ENCODE measurements around the gene SH2D3C.

SH2D3C gene

GRCh38 chr9:127714020-127714750 lies 64.3 kb downstream of the SH2D3C start:
- H3K27ac ChIP-seq (ENCODE audit: low read depth, low read length) = no peak overlapping the region
- no peak overlapping the region for H3K9ac ChIP-seq (ENCODE audit: low read length)
- H3K79me1 ChIP-seq (ENCODE audit: low read length) = no peaks in the 10 kb centered on the region
- no peak for DNase-seq
- H3K36me3 ChIP-seq (ENCODE audit: control insufficient read depth, insufficient read depth, low read length) = no peaks in the 10 kb centered on the region
- no peaks in the 10 kb centered on the region for H3K4me1 ChIP-seq (ENCODE audit: control insufficient read depth, low read depth, low read length)
- no peak overlapping the region for H4K8ac ChIP-seq (ENCODE audit: low read depth, low read length)
- H3K79me2 ChIP-seq (ENCODE audit: control insufficient read depth, insufficient read depth, low read length) = no peaks in the 10 kb centered on the region
- H2BK5ac ChIP-seq (ENCODE audit: low read length) = no peak overlapping the region
- H2BK15ac ChIP-seq (replicated peaks; ENCODE audit: low read depth) = no peak overlapping the region
- H4K5ac ChIP-seq (ENCODE audit: low read length) = no peak overlapping the region
- H3K4ac ChIP-seq (ENCODE audit: low read depth, low read length) = no peak overlapping the region
- no peak overlapping the region for H3K23ac ChIP-seq (ENCODE audit: low read length)
- H3K56ac ChIP-seq (ENCODE audit: low read length) = no peak overlapping the region
- no peak overlapping the region for H3K18ac ChIP-seq (ENCODE audit: low read length)
- H2AK5ac ChIP-seq (ENCODE audit: low read length) = no peak overlapping the region
- WGBS (ENCODE audit: extremely low coverage, insufficient coverage, low lambda C conversion rate) = no CpG with 5 or more reads among the region's 19 CpGs
- no peak overlapping the region for H2BK120ac ChIP-seq (ENCODE audit: low read depth, low read length)
- no peaks in the 10 kb centered on the region for H3K27me3 ChIP-seq (ENCODE audit: insufficient read depth, low read length, poor library complexity)
- no peak overlapping the region for H3K4me2 ChIP-seq (ENCODE audit: low read length)
- H3K4me3 ChIP-seq (ENCODE audit: low read length) = no peak overlapping the region

- H4K5ac ChIP-seq (ENCODE audit: low read length) = no peak overlapping the region
- H3K18ac ChIP-seq (ENCODE audit: low read length) = no peak overlapping the region
- WGBS (ENCODE audit: extremely low coverage, insufficient coverage, low lambda C conversion rate) = no CpG with 5 or more reads among the region's 10 CpGs
- H3K27me3 ChIP-seq (ENCODE audit: insufficient read depth, low read length, poor library complexity) = no peaks in the 10 kb centered on the region
- no peak overlapping the region for H3K56ac ChIP-seq (ENCODE audit: low read length)
- H2BK120ac ChIP-seq (ENCODE audit: low read depth, low read length) = no peak overlapping the region
- no peaks in the 10 kb centered on the region for H3K79me2 ChIP-seq (ENCODE audit: control insufficient read depth, insufficient read depth, low read length)
- no peak for DNase-seq
- H2BK15ac ChIP-seq (replicated peaks; ENCODE audit: low read depth) = no peak overlapping the region
- no peak overlapping the region for H3K9ac ChIP-seq (ENCODE audit: low read length)
- H4K8ac ChIP-seq (ENCODE audit: low read depth, low read length) = no peak overlapping the region
- no peak overlapping the region for H3K4me2 ChIP-seq (ENCODE audit: low read length)
- H3K4me3 ChIP-seq (ENCODE audit: low read length) = no peak overlapping the region
- no peak overlapping the region for H3K23ac ChIP-seq (ENCODE audit: low read length)
- H3K4me1 ChIP-seq (ENCODE audit: control insufficient read depth, low read depth, low read length) = no peaks in the 10 kb centered on the region
- no peaks in the 10 kb centered on the region for H3K79me1 ChIP-seq (ENCODE audit: low read length)
- H3K27ac ChIP-seq (ENCODE audit: low read depth, low read length) = no peak overlapping the region
- H2AK5ac ChIP-seq (ENCODE audit: low read length) = no peak overlapping the region
- no peak overlapping the region for H2BK5ac ChIP-seq (ENCODE audit: low read length)
- H3K36me3 ChIP-seq (ENCODE audit: control insufficient read depth, insufficient read depth, low read length) = no peaks in the 10 kb centered on the region
- H3K4ac ChIP-seq (ENCODE audit: low read depth, low read length) = no peak overlapping the region
Measured at GRCh38 chr9:127712867-127713266, 65.6 kb downstream of the SH2D3C start.

GRCh38 chr9:127712371-127712770 lies 66.1 kb downstream of the SH2D3C start:
- Histone ChIP-seq H3K79me2 (ENCODE audit: control insufficient read depth, insufficient read depth, low read length) (no peaks in the 10 kb centered on the region), H3K79me1 (ENCODE audit: low read length) (no peaks in the 10 kb centered on the region), H4K8ac (ENCODE audit: low read depth, low read length) (no peak overlapping the region), H3K27ac (ENCODE audit: low read depth, low read length) (no peak overlapping the region), H3K4me1 (ENCODE audit: control insufficient read depth, low read depth, low read length) (no peaks in the 10 kb centered on the region), H3K56ac (ENCODE audit: low read length) (no peak overlapping the region), H3K4me2 (ENCODE audit: low read length) (no peak overlapping the region), H3K18ac (ENCODE audit: low read length) (no peak overlapping the region), H2BK5ac (ENCODE audit: low read length) (no peak overlapping the region), H3K4me3 (ENCODE audit: low read length) (no peak overlapping the region), H2BK120ac (ENCODE audit: low read depth, low read length) (no peak overlapping the region), H3K36me3 (ENCODE audit: control insufficient read depth, insufficient read depth, low read length) (no peaks in the 10 kb centered on the region), H4K5ac (ENCODE audit: low read length) (no peak overlapping the region), H2BK15ac (replicated peaks; ENCODE audit: low read depth) (no peak overlapping the region), H3K4ac (ENCODE audit: low read depth, low read length) (no peak overlapping the region), H3K27me3 (ENCODE audit: insufficient read depth, low read length, poor library complexity) (no peaks in the 10 kb centered on the region), H2AK5ac (ENCODE audit: low read length) (no peak overlapping the region), H3K9ac (ENCODE audit: low read length) (no peak overlapping the region), H3K23ac (ENCODE audit: low read length) (no peak overlapping the region)
- no CpG with 5 or more reads among the region's 11 CpGs for WGBS (ENCODE audit: extremely low coverage, insufficient coverage, low lambda C conversion rate)
- no peak for DNase-seq

DNA sequence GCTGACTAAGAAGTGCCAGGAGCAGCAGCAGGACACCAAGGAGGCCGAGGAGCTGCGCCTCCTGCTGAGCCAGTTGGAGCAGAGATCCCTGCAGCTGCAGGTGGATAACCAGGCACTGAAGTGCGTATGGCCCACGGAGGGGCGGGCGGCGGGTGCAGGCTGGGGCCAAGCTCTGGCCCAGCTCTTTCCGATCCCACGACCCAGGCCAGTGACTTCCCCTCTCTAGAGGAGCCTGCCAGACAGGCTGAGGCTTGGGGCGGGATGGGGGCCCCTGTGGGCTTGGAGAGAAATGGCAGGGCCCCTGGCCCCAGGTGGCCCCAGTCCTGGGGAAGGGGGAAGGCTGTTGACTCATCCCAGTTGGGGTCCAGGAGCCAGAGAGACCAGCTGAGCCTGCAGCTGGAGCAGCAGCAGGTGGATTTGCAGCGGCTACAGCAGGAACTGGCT lies 66.6 kb downstream of the SH2D3C start:
- Histone ChIP-seq H3K4me3 (ENCODE audit: low read length) (no peak overlapping the region), H2AK5ac (ENCODE audit: low read length) (no peak overlapping the region), H3K79me2 (ENCODE audit: control insufficient read depth, insufficient read depth, low read length) (no peaks in the 10 kb centered on the region), H3K18ac (ENCODE audit: low read length) (no peak overlapping the region), H3K4me2 (ENCODE audit: low read length) (no peak overlapping the region), H3K4ac (ENCODE audit: low read depth, low read length) (no peak overlapping the region), H2BK120ac (ENCODE audit: low read depth, low read length) (no peak overlapping the region), H3K27ac (ENCODE audit: low read depth, low read length) (no peak overlapping the region), H3K4me1 (ENCODE audit: control insufficient read depth, low read depth, low read length) (no peaks in the 10 kb centered on the region), H4K5ac (ENCODE audit: low read length) (no peak overlapping the region), H3K9ac (ENCODE audit: low read length) (no peak overlapping the region), H3K23ac (ENCODE audit: low read length) (no peak overlapping the region), H4K8ac (ENCODE audit: low read depth, low read length) (no peak overlapping the region), H3K36me3 (ENCODE audit: control insufficient read depth, insufficient read depth, low read length) (no peaks in the 10 kb centered on the region), H3K79me1 (ENCODE audit: low read length) (no peaks in the 10 kb centered on the region), H3K56ac (ENCODE audit: low read length) (no peak overlapping the region), H2BK15ac (replicated peaks; ENCODE audit: low read depth) (no peak overlapping the region), H2BK5ac (ENCODE audit: low read length) (no peak overlapping the region), H3K27me3 (ENCODE audit: insufficient read depth, low read length, poor library complexity) (no peaks in the 10 kb centered on the region)
- no CpG with 5 or more reads among the region's 11 CpGs for WGBS (ENCODE audit: extremely low coverage, insufficient coverage, low lambda C conversion rate)
- no peak for DNase-seq

DNA sequence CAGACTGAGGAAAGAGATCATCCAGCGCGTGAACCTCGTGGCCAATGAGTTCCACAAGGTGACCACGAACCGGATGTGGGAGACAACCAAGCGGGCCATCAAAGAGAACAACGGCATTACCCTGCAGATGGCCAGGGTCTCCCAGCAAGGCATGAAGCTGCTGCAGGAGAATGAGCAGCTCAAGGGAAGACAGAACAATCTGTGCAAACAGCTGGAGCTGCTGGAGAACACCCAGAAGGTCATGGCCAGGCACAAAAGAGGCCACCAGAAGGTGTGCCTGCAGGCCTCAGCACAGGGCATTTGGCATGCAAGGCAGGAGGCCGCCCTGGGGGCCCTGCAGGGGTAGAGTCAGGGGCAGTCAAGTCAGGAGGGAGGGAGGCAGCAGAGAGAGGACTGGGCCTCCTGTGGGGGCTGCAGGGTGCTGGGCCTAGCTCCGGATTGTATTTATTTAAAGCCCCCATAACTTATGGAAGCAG lies 67.2 kb downstream of the SH2D3C start:
- H3K9ac ChIP-seq (ENCODE audit: low read length) = no peak overlapping the region
- H3K56ac ChIP-seq (ENCODE audit: low read length) = no peak overlapping the region
- no peaks in the 10 kb centered on the region for H3K36me3 ChIP-seq (ENCODE audit: control insufficient read depth, insufficient read depth, low read length)
- H2BK120ac ChIP-seq (ENCODE audit: low read depth, low read length) = no peak overlapping the region
- no peak overlapping the region for H3K4me2 ChIP-seq (ENCODE audit: low read length)
- no peak overlapping the region for H2AK5ac ChIP-seq (ENCODE audit: low read length)
- H4K8ac ChIP-seq (ENCODE audit: low read depth, low read length) = no peak overlapping the region
- WGBS (ENCODE audit: extremely low coverage, insufficient coverage, low lambda C conversion rate) = no CpG with 5 or more reads among the region's 9 CpGs
- H3K4me1 ChIP-seq (ENCODE audit: control insufficient read depth, low read depth, low read length) = no peaks in the 10 kb centered on the region
- no peaks in the 10 kb centered on the region for H3K27me3 ChIP-seq (ENCODE audit: insufficient read depth, low read length, poor library complexity)
- no peaks in the 10 kb centered on the region for H3K79me1 ChIP-seq (ENCODE audit: low read length)
- H2BK15ac ChIP-seq (replicated peaks; ENCODE audit: low read depth) = no peak overlapping the region
- H2BK5ac ChIP-seq (ENCODE audit: low read length) = no peak overlapping the region
- H3K4ac ChIP-seq (ENCODE audit: low read depth, low read length) = no peak overlapping the region
- H3K4me3 ChIP-seq (ENCODE audit: low read length) = no peak overlapping the region
- no peaks in the 10 kb centered on the region for H3K79me2 ChIP-seq (ENCODE audit: control insufficient read depth, insufficient read depth, low read length)
- no peak overlapping the region for H3K27ac ChIP-seq (ENCODE audit: low read depth, low read length)
- no peak overlapping the region for H3K18ac ChIP-seq (ENCODE audit: low read length)
- H4K5ac ChIP-seq (ENCODE audit: low read length) = no peak overlapping the region
- no peak overlapping the region for H3K23ac ChIP-seq (ENCODE audit: low read length)
- DNase-seq = no peak

Data from mesendoderm (in vitro differentiated cells).